GM12878 (cell line): ENCODE data around the gene SLC25A13.

ENCODE experiments used
- BCLAF1 ChIP-seq: fragments of 450-650 bp; IDR thresholded peaks from 2 replicates; pipeline ENCODE4 v1.6.1; 2017; ENCODE audit warnings: antibody characterized with exemption, mild to moderate bottlenecking, moderate library complexity
- CHD2 ChIP-seq: IDR thresholded peaks from 2 replicates; pipeline ENCODE4 v1.6.1; 2011; ENCODE audit warnings: low read depth, low read length, improper control_type of control experiment, borderline replicate concordance
- CTCF ChIP-seq, 3 experiments: IDR thresholded peaks in 2 of 3; conservative IDR thresholded peaks in 1 of 3; 2 replicates each; pipeline ENCODE4 v1.5.1; 2011; ENCODE audit warnings: low read depth in 3 of 3, low read length in 3 of 3, mild to moderate bottlenecking in 3 of 3, control low read depth in 2 of 3, moderate library complexity in 2 of 3, inconsistent platforms in 1 of 3, mixed read lengths in 1 of 3; ENCODE audit not compliant: control insufficient read depth in 2 of 3, insufficient read depth in 1 of 3; ENCODE audit errors: extremely low read depth in 1 of 3
- FOS ChIP-seq: IDR thresholded peaks from 3 replicates; pipeline ENCODE4 v1.6.1; 2011; ENCODE audit warnings: borderline replicate concordance; ENCODE audit not compliant: insufficient read length; ENCODE audit errors: extremely low read depth
- KDM1A ChIP-seq: fragments of 200-600 bp; sonication (generic); IDR thresholded peaks from 2 replicates; pipeline ENCODE4 v1.6.1; 2016; ENCODE audit warnings: borderline replicate concordance
- MTA3 ChIP-seq: IDR thresholded peaks from 2 replicates; pipeline ENCODE4 v1.6.1; 2012; ENCODE audit warnings: low read length, inconsistent platforms, borderline replicate concordance
- PBX3 ChIP-seq: IDR thresholded peaks from 2 replicates; pipeline ENCODE4 v1.6.1; 2011; ENCODE audit warnings: mild to moderate bottlenecking, low read depth, low read length, moderate library complexity; ENCODE audit not compliant: insufficient replicate concordance
- POLR2A ChIP-seq: IDR thresholded peaks from 2 replicates; pipeline ENCODE4 v1.6.1; 2011; ENCODE audit warnings: low read depth, mild to moderate bottlenecking, low read length
- POLR2AphosphoS5 ChIP-seq: IDR thresholded peaks from 2 replicates; pipeline ENCODE4 v1.6.1; 2011; ENCODE audit warnings: mild to moderate bottlenecking, low read length, inconsistent platforms
- SMAD1 ChIP-seq: fragments of 450-650 bp; IDR thresholded peaks from 2 replicates; pipeline ENCODE4 v1.6.1; 2018; ENCODE audit warnings: mild to moderate bottlenecking, low read depth; ENCODE audit not compliant: partially characterized antibody
- YY1 ChIP-seq: IDR thresholded peaks from 2 replicates; pipeline ENCODE4 v1.6.1; 2011; ENCODE audit warnings: low read depth, mild to moderate bottlenecking, low read length
- ZNF24 ChIP-seq: fragments of 450-650 bp; IDR thresholded peaks from 2 replicates; pipeline ENCODE4 v1.6.1; 2017; ENCODE audit warnings: antibody characterized with exemption, mild to moderate bottlenecking
- ZNF384 ChIP-seq: IDR thresholded peaks from 2 replicates; pipeline ENCODE4 v1.6.1; 2012; ENCODE audit warnings: low read depth, mild to moderate bottlenecking, low read length, improper control_type of control experiment, borderline replicate concordance

GRCh38 chr7:96120445-96121225, 201.3 kb downstream of the SLC25A13 start:
- TF ChIP-seq CTCF (IDR thresholded peaks at IDR 0.05 in 2 of 3, conservative IDR thresholded peaks at IDR 0.05 in 1 of 3; ENCODE audit: control insufficient read depth in 2 of 3, extremely low read depth in 1 of 3, insufficient read depth in 1 of 3, low read depth in 3 of 3, low read length in 3 of 3) (no peak), FOS (no peak), POLR2A (no peak), ZNF384 (no peak), KDM1A (no peak), YY1 (no peak), POLR2AphosphoS5 (no peak), BCLAF1 (no peak), ZNF24 (no peak), CHD2 (no peak), SMAD1 (no peak), MTA3 (no peak), PBX3 (no peak)
